ENCODE data around the gene FGGY. TPM values are rescaled to one million over a fixed set of nuclear protein-coding genes. Genes with fewer than 3 reads are reported as not detected.

FGGY gene
- total RNA-seq, 1 experiment from 2014 or later, result 17.8 TPM

DNA sequence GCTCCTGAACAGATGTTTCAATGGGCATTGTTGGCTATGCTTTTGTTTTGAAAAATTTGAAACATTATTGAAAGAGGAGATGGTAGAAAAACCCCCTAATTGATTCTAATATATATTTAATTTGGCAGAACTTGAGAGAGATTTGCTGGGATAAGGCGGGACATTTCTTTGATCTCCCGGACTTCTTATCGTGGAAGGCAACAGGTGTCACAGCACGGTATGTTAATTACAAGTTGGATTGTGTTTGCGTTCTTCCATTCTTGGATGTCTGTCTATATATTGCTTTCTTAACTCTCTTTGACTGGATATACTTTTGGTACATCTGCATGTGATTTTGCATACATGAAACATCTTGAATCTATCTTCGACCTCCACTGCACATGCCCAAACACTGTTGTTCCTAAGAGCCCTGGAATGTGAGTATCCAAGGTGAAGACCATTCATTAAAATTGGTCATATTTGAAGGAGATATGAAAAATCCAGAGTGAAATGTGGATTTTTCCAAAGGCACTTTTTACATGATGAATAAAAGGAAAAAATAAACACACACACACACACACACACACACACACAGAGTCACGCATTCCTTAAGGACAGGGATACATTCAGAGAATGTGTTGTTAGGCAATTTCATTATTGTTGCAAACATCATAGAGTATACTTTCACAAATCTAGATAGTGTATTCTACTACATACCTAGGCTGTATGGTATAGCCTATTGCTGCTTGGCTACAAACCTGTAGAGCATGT, 81.9 kb downstream of the FGGY start:
- Histone ChIP-seq H3K9me3 (ENCODE audit: insufficient read depth, low read depth) (no peaks in the 10 kb centered on the region), H3K27me3 (ENCODE audit: insufficient read depth, low read depth) (no peaks in the 10 kb centered on the region), H3K4me3 (no peak overlapping the region), H4K20me1 (ENCODE audit: insufficient read depth) (no peaks in the 10 kb centered on the region), H3K36me3 (ENCODE audit: low read depth) (no peaks in the 10 kb centered on the region), H3K79me2 (ENCODE audit: low read depth) (no peaks in the 10 kb centered on the region), H3K4me1 (replicated peaks; ENCODE audit: insufficient read depth) (no peaks in the 10 kb centered on the region), H2AFZ (no peak overlapping the region), H3K9me2 (ENCODE audit: insufficient read depth) (no peaks in the 10 kb centered on the region), H3K4me2 (no peak overlapping the region), H3F3A (ENCODE audit: insufficient read depth, low read depth) (peaks cover 6% of the 10 kb centered on the region; the same call in 1 of the 2 replicates), H3K27ac (no peak overlapping the region)
- TF ChIP-seq, protein P1, sequence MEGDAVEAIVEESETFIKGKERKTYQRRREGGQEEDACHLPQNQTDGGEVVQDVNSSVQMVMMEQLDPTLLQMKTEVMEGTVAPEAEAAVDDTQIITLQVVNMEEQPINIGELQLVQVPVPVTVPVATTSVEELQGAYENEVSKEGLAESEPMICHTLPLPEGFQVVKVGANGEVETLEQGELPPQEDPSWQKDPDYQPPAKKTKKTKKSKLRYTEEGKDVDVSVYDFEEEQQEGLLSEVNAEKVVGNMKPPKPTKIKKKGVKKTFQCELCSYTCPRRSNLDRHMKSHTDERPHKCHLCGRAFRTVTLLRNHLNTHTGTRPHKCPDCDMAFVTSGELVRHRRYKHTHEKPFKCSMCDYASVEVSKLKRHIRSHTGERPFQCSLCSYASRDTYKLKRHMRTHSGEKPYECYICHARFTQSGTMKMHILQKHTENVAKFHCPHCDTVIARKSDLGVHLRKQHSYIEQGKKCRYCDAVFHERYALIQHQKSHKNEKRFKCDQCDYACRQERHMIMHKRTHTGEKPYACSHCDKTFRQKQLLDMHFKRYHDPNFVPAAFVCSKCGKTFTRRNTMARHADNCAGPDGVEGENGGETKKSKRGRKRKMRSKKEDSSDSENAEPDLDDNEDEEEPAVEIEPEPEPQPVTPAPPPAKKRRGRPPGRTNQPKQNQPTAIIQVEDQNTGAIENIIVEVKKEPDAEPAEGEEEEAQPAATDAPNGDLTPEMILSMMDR (conservative IDR thresholded peaks at IDR 0.05), result no peak
- no peak for TF ChIP-seq EZH2 (IDR thresholded peaks at IDR 0.05; ENCODE audit: low read depth)
- BruUV-seq (replicated peaks), result no TSS peak
- intact Hi-C loops (cut with micrococcal nuclease; ENCODE audit: unreplicated experiment), result loop anchor here (5.0 kb wide), 1 partner anchor 319 kb away; no protein-coding TSS in a partner anchor
- POLR2A ChIA-PET (ENCODE audit: unreplicated experiment), result no interaction called here
- DNase-seq, result no peak
- CTCF ChIA-PET, result no interaction called here

DNA sequence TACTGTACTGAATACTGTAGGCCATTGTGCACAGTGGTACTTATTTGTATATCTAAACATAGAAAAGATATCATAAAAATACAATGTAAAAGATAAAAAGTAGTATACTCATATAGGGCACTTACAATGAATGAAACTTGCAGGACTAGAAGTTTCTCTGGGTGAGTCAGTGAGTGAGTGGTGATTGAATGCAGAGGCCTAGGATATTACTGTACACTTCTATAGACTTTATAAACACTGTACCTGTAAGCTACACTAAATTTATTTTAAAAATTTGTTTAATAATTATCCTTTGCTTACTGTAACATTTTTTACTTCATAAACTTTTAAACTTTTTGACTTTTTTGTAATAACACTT, 82.5 kb downstream of the FGGY start:
- Histone ChIP-seq H3K4me3 (no peak overlapping the region), H3K27ac (no peak overlapping the region), H3K27me3 (ENCODE audit: insufficient read depth, low read depth) (no peaks in the 10 kb centered on the region), H2AFZ (no peak overlapping the region), H3K36me3 (ENCODE audit: low read depth) (no peaks in the 10 kb centered on the region), H3K9me2 (ENCODE audit: insufficient read depth) (no peaks in the 10 kb centered on the region), H3K4me2 (no peak overlapping the region), H3K9me3 (ENCODE audit: insufficient read depth, low read depth) (no peaks in the 10 kb centered on the region), H3K4me1 (replicated peaks; ENCODE audit: insufficient read depth) (no peaks in the 10 kb centered on the region), H3F3A (ENCODE audit: insufficient read depth, low read depth) (peaks cover 6% of the 10 kb centered on the region; the same call in 1 of the 2 replicates), H4K20me1 (ENCODE audit: insufficient read depth) (no peaks in the 10 kb centered on the region), H3K79me2 (ENCODE audit: low read depth) (no peaks in the 10 kb centered on the region)
- ChIA-PET POLR2A (ENCODE audit: unreplicated experiment) (no interaction called here), CTCF (no interaction called here)
- no peak for TF ChIP-seq EZH2 (IDR thresholded peaks at IDR 0.05; ENCODE audit: low read depth)
- TF ChIP-seq, protein P1 (conservative IDR thresholded peaks at IDR 0.05), result no peak
- no peak for DNase-seq
- no TSS peak for BruUV-seq (replicated peaks)
- intact Hi-C loops (cut with micrococcal nuclease; ENCODE audit: unreplicated experiment), result loop anchor here (5.0 kb wide), 1 partner anchor 318 kb away; no protein-coding TSS in a partner anchor

DNA sequence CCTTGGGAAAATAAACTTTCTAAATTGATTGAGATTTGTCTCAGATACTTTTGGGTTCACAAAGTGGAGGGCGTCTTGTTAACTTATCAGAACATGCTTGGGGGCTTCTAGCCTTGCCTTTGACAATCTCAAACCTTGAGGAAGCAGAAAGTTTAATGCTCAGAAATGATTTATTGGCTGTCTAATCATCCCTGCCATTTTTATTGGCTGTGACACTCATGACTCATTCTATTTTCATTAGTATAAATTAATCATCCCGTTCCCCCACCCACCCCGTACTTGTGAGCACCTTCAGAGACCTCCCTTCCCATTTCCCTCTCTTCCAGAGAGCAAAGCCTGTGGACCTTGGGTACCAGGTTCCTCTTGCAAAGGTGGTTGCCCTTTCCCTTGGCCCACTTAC, 87.1 kb downstream of the FGGY start:
- Histone ChIP-seq H2AFZ (no peak overlapping the region), H3K27me3 (ENCODE audit: insufficient read depth, low read depth) (no peaks in the 10 kb centered on the region), H3K4me2 (no peak overlapping the region), H3F3A (ENCODE audit: insufficient read depth, low read depth) (no peaks in the 10 kb centered on the region), H3K4me1 (replicated peaks; ENCODE audit: insufficient read depth) (no peaks in the 10 kb centered on the region), H4K20me1 (ENCODE audit: insufficient read depth) (no peaks in the 10 kb centered on the region), H3K9me2 (ENCODE audit: insufficient read depth) (no peaks in the 10 kb centered on the region), H3K9me3 (ENCODE audit: insufficient read depth, low read depth) (no peaks in the 10 kb centered on the region), H3K79me2 (ENCODE audit: low read depth) (no peaks in the 10 kb centered on the region), H3K4me3 (no peak overlapping the region), H3K27ac (no peak overlapping the region), H3K36me3 (ENCODE audit: low read depth) (no peaks in the 10 kb centered on the region)
- no peak for DNase-seq
- TF ChIP-seq, protein P1 (conservative IDR thresholded peaks at IDR 0.05), result no peak
- TF ChIP-seq EZH2 (IDR thresholded peaks at IDR 0.05; ENCODE audit: low read depth), result no peak
- BruUV-seq (replicated peaks), result no TSS peak
- ChIA-PET CTCF (no interaction called here), POLR2A (ENCODE audit: unreplicated experiment) (no interaction called here)
- intact Hi-C loops (cut with micrococcal nuclease; ENCODE audit: unreplicated experiment), result no loop called here
